SK-N-SH (cell line): ENCODE results near the gene HIPK3.

Experiments
- CTCF ChIP-seq: fragments of 200-600 bp; sonication (generic); IDR thresholded peaks from 2 replicates; pipeline ENCODE4 v1.6.1; 2017; ENCODE audit warnings: antibody characterized with exemption, mild to moderate bottlenecking, moderate library complexity
- GATA2 ChIP-seq: sonication (generic); formaldehyde crosslinking; IDR thresholded peaks from 2 replicates; pipeline ENCODE4 v1.5.0; 2020; ENCODE audit warnings: mild to moderate bottlenecking, missing genetic modification reagents
- MXI1 ChIP-seq: IDR thresholded peaks from 2 replicates; pipeline ENCODE4 v1.6.1; 2012; ENCODE audit warnings: mild to moderate bottlenecking, low read depth, low read length, improper control_type of control experiment
- NRF1 ChIP-seq: IDR thresholded peaks from 2 replicates; pipeline ENCODE4 v1.6.1; 2012; ENCODE audit warnings: low read depth, mild to moderate bottlenecking, low read length
- POLR2AphosphoS5 ChIP-seq: IDR thresholded peaks from 2 replicates; pipeline ENCODE4 v1.6.1; 2012; ENCODE audit warnings: low read depth, low read length
- RAD21 ChIP-seq: IDR thresholded peaks from 2 replicates; pipeline ENCODE4 v1.6.1; 2012; ENCODE audit warnings: mild to moderate bottlenecking, low read length
- RFX5 ChIP-seq: IDR thresholded peaks from 2 replicates; pipeline ENCODE4 v1.6.1; 2012; ENCODE audit warnings: mild to moderate bottlenecking, improper control_type of control experiment, low read length
- RXRA ChIP-seq: IDR thresholded peaks from 2 replicates; pipeline ENCODE4 v1.4.0; 2012; ENCODE audit warnings: low read depth, mild to moderate bottlenecking, borderline replicate concordance
- SIN3A ChIP-seq: IDR thresholded peaks from 2 replicates; pipeline ENCODE4 v1.6.1; 2012; ENCODE audit warnings: low read depth, mild to moderate bottlenecking, low read length, moderate library complexity, borderline replicate concordance
- TF ChIP-seq, protein P1 (sequence below): IDR thresholded peaks from 2 replicates; pipeline ENCODE4 v1.4.0; 2012; ENCODE audit warnings: low read depth
- TF ChIP-seq, protein P2 (sequence below): fragments of 150-350 bp; IDR thresholded peaks from 2 replicates; pipeline ENCODE4 v1.6.1; 2017; ENCODE audit warnings: antibody characterized with exemption, low read length, low read depth, borderline replicate concordance
- TF ChIP-seq, protein P3 (sequence below): IDR thresholded peaks from 2 replicates; pipeline ENCODE4 v1.4.0; 2012; ENCODE audit warnings: low read depth, borderline replicate concordance
- TF ChIP-seq, protein P4 (sequence below): IDR thresholded peaks from 2 replicates; pipeline ENCODE4 v1.4.0; 2012; ENCODE audit warnings: low read depth, borderline replicate concordance

- TF ChIP-seq MXI1: no peak
- TF ChIP-seq SIN3A: no peak
- TF ChIP-seq, protein P1, sequence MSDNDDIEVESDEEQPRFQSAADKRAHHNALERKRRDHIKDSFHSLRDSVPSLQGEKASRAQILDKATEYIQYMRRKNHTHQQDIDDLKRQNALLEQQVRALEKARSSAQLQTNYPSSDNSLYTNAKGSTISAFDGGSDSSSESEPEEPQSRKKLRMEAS: no peak
- no peak for TF ChIP-seq CTCF
- no peak for TF ChIP-seq RXRA
- TF ChIP-seq, protein P2, sequence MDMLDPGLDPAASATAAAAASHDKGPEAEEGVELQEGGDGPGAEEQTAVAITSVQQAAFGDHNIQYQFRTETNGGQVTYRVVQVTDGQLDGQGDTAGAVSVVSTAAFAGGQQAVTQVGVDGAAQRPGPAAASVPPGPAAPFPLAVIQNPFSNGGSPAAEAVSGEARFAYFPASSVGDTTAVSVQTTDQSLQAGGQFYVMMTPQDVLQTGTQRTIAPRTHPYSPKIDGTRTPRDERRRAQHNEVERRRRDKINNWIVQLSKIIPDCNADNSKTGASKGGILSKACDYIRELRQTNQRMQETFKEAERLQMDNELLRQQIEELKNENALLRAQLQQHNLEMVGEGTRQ: no peak
- no peak for TF ChIP-seq RAD21
- TF ChIP-seq, protein P3, sequence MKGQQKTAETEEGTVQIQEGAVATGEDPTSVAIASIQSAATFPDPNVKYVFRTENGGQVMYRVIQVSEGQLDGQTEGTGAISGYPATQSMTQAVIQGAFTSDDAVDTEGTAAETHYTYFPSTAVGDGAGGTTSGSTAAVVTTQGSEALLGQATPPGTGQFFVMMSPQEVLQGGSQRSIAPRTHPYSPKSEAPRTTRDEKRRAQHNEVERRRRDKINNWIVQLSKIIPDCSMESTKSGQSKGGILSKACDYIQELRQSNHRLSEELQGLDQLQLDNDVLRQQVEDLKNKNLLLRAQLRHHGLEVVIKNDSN: no peak
- TF ChIP-seq, protein P4, sequence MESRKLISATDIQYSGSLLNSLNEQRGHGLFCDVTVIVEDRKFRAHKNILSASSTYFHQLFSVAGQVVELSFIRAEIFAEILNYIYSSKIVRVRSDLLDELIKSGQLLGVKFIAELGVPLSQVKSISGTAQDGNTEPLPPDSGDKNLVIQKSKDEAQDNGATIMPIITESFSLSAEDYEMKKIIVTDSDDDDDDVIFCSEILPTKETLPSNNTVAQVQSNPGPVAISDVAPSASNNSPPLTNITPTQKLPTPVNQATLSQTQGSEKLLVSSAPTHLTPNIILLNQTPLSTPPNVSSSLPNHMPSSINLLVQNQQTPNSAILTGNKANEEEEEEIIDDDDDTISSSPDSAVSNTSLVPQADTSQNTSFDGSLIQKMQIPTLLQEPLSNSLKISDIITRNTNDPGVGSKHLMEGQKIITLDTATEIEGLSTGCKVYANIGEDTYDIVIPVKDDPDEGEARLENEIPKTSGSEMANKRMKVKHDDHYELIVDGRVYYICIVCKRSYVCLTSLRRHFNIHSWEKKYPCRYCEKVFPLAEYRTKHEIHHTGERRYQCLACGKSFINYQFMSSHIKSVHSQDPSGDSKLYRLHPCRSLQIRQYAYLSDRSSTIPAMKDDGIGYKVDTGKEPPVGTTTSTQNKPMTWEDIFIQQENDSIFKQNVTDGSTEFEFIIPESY: no peak
- TF ChIP-seq GATA2 (CRISPR knock-in tag): no peak
- TF ChIP-seq RFX5: no peak
- TF ChIP-seq NRF1: no peak
- TF ChIP-seq POLR2AphosphoS5: no peak
Measured at GRCh38 chr11:33310720-33311500, 53.7 kb downstream of the HIPK3 start.
